A673 (cell line): ENCODE measurements around the gene CPLX1. TPM values are rescaled to one million over a fixed set of nuclear protein-coding genes. Genes with fewer than 3 reads are reported as not detected.

ENCODE experiments used
- BruUV-seq: library from RNA; stranded (reverse); fragments of 400-500 nt; replicated peaks from 2 replicates; lab custom pipeline; 2021; lab: Mats Ljungman, UMichigan
- CTCF ChIA-PET: fragments of 300-600 bp; sonication (Branson Sonifier 250); formaldehyde crosslinking; loops from one replicate; lab custom pipeline; 2022; ENCODE audit warnings: antibody characterized with exemption; lab: Charles Lee
- POLR2A ChIA-PET: fragments of 300-600 bp; sonication (Branson Sonifier 250); formaldehyde crosslinking; loops from one replicate; lab custom pipeline; 2022; ENCODE audit warnings: antibody characterized with exemption; ENCODE audit not compliant: low non-redundant PET; lab: Charles Lee
- DNase-seq: peaks from one replicate; pipeline ENCODE4 v3.0.0-alpha.2; 2015; ENCODE audit warnings: low spot score
- H3K27ac ChIP-seq: fragments of 200-600 bp; sonication (generic); 2 replicates; pipeline ENCODE4 v1.5.1; 2016; ENCODE audit warnings: mixed run types, low read depth, mild to moderate bottlenecking, mixed read lengths, antibody characterized with exemption, low read length; ENCODE audit not compliant: poor library complexity, severe bottlenecking
- H3K27me3 ChIP-seq: fragments of 200-600 bp; sonication (generic); replicated peaks from 2 replicates; pipeline ENCODE4 v1.6.1; 2017; ENCODE audit warnings: mixed run types, low read depth, mild to moderate bottlenecking, mixed read lengths, antibody characterized with exemption, low read length; ENCODE audit not compliant: insufficient read depth, poor library complexity
- H3K36me3 ChIP-seq: fragments of 200-600 bp; sonication (generic); 2 replicates; pipeline ENCODE4 v1.6.1; 2016; ENCODE audit warnings: mixed run types, mild to moderate bottlenecking, mixed read lengths, antibody characterized with exemption, low read length; ENCODE audit not compliant: insufficient read depth, poor library complexity, severe bottlenecking
- H3K4me1 ChIP-seq: fragments of 200-600 bp; sonication (generic); 2 replicates; pipeline ENCODE4 v1.6.1; 2017; ENCODE audit warnings: mixed run types, mild to moderate bottlenecking, mixed read lengths, antibody characterized with exemption, low read length; ENCODE audit not compliant: insufficient read depth, poor library complexity, severe bottlenecking
- H3K4me3 ChIP-seq: fragments of 200-600 bp; sonication (generic); 2 replicates; pipeline ENCODE4 v1.5.1; 2016; ENCODE audit warnings: low read depth, mixed run types, mild to moderate bottlenecking, mixed read lengths, low read length; ENCODE audit not compliant: poor library complexity, severe bottlenecking
- H3K9me3 ChIP-seq: fragments of 200-600 bp; sonication (generic); 2 replicates; pipeline ENCODE4 v1.6.1; 2016; ENCODE audit warnings: mixed run types, low read depth, mild to moderate bottlenecking, mixed read lengths, antibody characterized with exemption, low read length; ENCODE audit not compliant: poor library complexity, severe bottlenecking
- EZH2 ChIP-seq: fragments of 200-600 bp; sonication (generic); IDR thresholded peaks from 2 replicates; pipeline ENCODE4 v1.6.1; 2017; ENCODE audit warnings: borderline replicate concordance, low read depth, mild to moderate bottlenecking, mixed read lengths, antibody characterized with exemption, low read length; ENCODE audit not compliant: poor library complexity, severe bottlenecking
- intact Hi-C: fragments of 100-400 bp; cut with micrococcal nuclease; formaldehyde crosslinking; loops from one replicate; pipeline ENCODE4 v1.10.0; 2022; ENCODE audit not compliant: unreplicated experiment
- total RNA-seq: library from RNA; stranded (reverse); gene quantifications from 2 replicates; pipeline ENCODE4 v1.2.3, GENCODE V29; 2021
- TF ChIP-seq, protein P1 (sequence below): fragments of 300-800, 200-600 bp; sonication (generic); conservative IDR thresholded peaks from 2 replicates; pipeline ENCODE4 v1.5.1; 2017; ENCODE audit warnings: low read depth, mild to moderate bottlenecking, antibody characterized with exemption, low read length, moderate library complexity, mixed read lengths

Gene CPLX1
- total RNA-seq, 1 experiment from 2014 or later: 4.6 TPM

DNA sequence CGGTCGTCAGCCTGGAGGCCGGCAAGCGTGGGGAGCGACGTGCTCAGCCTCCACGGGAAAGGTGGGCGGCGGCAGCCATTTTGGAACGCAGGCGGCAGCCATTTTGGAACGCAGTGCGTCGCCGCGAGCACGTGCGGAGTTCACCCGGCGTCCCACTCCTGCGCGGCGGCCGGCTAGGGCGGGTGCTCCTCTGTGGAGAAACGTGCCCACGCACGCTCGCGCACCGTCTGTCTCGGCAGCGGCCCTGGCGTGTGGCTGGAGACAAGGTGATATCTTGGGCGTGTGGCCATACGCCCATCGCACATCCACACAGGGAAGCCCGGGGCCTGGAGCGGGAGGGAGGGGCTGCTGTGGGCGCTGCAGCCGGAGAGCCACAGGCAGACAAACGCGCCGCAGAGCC is 21.1 kb downstream of the CPLX1 start:
- Histone ChIP-seq H3K36me3 (no peaks in the 10 kb centered on the region), H3K27ac (no peak overlapping the region), H3K4me1 (no peaks in the 10 kb centered on the region), H3K4me3 (no peak overlapping the region), H3K27me3 (no peaks in the 10 kb centered on the region), H3K9me3 (no peaks in the 10 kb centered on the region)
- CTCF ChIA-PET: no interaction called here
- no peak for DNase-seq
- POLR2A ChIA-PET: no interaction called here
- no TSS peak for BruUV-seq
- TF ChIP-seq EZH2: no peak
- intact Hi-C loops: no loop called here

DNA sequence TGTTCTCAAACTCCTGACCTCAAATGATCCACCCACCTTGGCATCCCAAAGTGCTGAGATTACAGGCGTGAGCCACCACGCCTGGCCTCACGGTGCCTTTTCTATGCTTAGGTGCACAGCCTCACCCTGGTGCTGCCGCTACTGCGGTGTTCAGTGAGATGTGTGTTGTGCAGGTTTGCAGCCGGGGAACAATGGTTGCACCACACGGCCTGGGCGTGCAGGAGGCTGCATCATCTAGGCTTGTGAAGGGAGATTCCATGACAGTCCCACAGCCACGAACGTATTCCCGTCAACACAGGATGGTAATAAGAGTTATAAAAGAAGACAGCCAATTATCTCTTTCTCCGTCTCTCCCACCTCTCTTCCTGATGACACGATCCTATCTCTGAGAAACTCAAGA is 22.0 kb downstream of the CPLX1 start:
- no peak for TF ChIP-seq EZH2
- TF ChIP-seq, protein P1, sequence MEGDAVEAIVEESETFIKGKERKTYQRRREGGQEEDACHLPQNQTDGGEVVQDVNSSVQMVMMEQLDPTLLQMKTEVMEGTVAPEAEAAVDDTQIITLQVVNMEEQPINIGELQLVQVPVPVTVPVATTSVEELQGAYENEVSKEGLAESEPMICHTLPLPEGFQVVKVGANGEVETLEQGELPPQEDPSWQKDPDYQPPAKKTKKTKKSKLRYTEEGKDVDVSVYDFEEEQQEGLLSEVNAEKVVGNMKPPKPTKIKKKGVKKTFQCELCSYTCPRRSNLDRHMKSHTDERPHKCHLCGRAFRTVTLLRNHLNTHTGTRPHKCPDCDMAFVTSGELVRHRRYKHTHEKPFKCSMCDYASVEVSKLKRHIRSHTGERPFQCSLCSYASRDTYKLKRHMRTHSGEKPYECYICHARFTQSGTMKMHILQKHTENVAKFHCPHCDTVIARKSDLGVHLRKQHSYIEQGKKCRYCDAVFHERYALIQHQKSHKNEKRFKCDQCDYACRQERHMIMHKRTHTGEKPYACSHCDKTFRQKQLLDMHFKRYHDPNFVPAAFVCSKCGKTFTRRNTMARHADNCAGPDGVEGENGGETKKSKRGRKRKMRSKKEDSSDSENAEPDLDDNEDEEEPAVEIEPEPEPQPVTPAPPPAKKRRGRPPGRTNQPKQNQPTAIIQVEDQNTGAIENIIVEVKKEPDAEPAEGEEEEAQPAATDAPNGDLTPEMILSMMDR: no peak
- H3K4me1 ChIP-seq: no peaks in the 10 kb centered on the region
- no peak overlapping the region for H3K27ac ChIP-seq
- H3K36me3 ChIP-seq: no peaks in the 10 kb centered on the region
- no peak overlapping the region for H3K4me3 ChIP-seq
- intact Hi-C loops: no loop called here
- POLR2A ChIA-PET: no interaction called here
- no peaks in the 10 kb centered on the region for H3K9me3 ChIP-seq
- DNase-seq: no peak
- no TSS peak for BruUV-seq
- no peaks in the 10 kb centered on the region for H3K27me3 ChIP-seq
- CTCF ChIA-PET: no interaction called here

DNA sequence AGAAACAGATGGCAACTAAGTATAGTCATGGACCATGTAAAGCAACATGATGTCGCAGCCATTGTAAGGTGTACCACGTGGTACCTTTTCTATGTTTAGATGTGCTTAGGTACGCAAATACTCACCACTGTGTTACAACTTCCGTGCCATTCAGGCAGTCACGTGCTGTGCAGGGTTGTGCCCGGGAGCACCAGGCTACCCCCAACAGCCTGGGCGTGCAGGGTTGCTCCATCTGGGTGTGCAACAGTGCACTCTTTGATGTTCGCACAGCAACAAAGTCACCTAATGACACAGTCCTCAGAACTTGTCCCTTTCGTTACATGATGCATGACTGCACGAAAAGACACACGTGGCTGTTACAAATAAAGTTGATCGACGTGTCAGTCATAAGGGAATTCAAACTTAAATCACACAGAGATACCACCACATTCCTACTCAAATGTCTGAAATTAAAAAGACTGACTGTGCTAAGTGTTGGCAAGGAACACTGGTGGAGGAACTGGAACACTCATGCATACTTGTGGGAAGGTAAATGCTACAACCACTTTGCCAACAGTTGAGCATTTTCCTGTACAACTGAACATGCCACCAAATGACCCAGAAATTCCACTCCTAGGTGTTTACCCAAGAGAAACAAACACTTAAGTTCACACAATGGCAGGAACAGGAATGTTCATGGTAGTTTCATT is 24.3 kb downstream of the CPLX1 start:
- H3K4me1 ChIP-seq: no peaks in the 10 kb centered on the region
- CTCF ChIA-PET: no interaction called here
- no peak for TF ChIP-seq EZH2
- TF ChIP-seq, protein P1: no peak
- DNase-seq: no peak
- POLR2A ChIA-PET: no interaction called here
- H3K4me3 ChIP-seq: no peak overlapping the region
- no peak overlapping the region for H3K27ac ChIP-seq
- H3K36me3 ChIP-seq: no peaks in the 10 kb centered on the region
- H3K9me3 ChIP-seq: no peaks in the 10 kb centered on the region
- no peaks in the 10 kb centered on the region for H3K27me3 ChIP-seq
- intact Hi-C loops: no loop called here
- no TSS peak for BruUV-seq

DNA sequence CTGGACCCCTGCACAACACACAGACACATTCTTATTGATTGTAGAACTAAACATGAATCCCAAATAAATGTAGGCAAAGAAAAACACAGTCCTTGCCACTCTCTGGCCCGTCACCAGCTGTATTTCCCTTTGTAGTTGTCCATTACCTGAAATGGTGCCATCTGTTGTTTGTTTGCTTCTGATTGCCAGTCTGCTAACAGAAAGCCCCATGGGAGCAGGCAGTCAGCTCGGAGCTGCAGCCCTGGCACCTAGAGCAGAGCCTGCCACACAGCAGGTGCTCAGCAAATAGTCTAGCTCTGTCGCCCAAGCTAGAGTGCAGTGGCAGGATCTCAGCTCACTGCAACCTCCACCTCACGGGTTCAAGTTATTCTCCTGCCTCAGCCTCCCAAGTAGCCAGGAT is 28.9 kb downstream of the CPLX1 start:
- no peak for TF ChIP-seq EZH2

More for the DNA sequence above, 28.9 kb downstream of the CPLX1 start:
- intact Hi-C loops: no loop called here
- no TSS peak for BruUV-seq
- H3K27ac ChIP-seq: no peak overlapping the region
- H3K36me3 ChIP-seq: no peaks in the 10 kb centered on the region
- H3K9me3 ChIP-seq: no peaks in the 10 kb centered on the region
- CTCF ChIA-PET: no interaction called here
- H3K4me3 ChIP-seq: no peak overlapping the region
- peaks cover 11% of the 10 kb centered on the region for H3K27me3 ChIP-seq
- H3K4me1 ChIP-seq: no peaks in the 10 kb centered on the region
- POLR2A ChIA-PET: no interaction called here
- no peak for DNase-seq
